Cerebellar cortex (tissue), 1 donor: ENCODE measurements around the gene RAI1.
A peak's percentile ranks its signal among the peaks of the same experiment; 100 is the strongest.
"Not testable (repeated sequence)": the region's sequence is repeated elsewhere in the genome, so short reads cannot be mapped to it uniquely, and the experiment has no call there.

Experiments used
- DNase-seq: peaks from one replicate; pipeline ENCODE4 v3.0.0-alpha.2; 2015; ENCODE audit warnings: low spot score

RAI1 gene

DNA sequence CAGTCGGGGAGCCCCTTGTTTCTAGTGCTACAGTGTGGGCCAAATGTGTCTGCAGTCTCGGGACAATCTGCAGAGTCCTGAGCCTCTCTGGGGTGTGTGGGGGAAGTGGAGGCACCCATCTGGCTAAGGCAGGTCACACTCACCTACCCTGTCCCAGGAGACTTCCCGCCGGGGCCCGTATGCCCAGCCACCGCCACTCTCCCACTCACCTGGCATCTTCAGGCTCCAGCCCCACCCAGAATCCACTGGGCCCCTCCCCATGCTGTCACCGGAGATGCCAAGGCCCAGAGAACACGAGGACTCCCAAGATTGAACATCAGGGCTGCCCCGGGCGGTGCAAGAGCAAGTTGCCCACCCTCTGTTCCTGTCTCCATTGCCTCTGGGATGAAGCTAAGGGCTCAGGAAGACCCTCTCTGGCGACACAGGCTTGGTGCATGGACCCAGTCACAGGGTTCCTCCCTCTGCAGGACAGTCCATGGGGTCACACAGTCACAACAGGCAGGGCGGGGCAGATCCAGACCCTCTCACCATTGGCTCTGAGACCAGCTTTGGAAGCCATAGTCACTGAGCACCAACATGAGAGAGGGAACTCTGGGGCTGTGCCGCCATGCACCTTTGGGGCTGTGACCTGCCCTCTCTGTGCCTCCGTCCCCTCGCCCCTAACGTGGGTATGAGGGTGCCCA lies 117.5 kb downstream of the RAI1 start:
- DNase-seq: no peak

DNA sequence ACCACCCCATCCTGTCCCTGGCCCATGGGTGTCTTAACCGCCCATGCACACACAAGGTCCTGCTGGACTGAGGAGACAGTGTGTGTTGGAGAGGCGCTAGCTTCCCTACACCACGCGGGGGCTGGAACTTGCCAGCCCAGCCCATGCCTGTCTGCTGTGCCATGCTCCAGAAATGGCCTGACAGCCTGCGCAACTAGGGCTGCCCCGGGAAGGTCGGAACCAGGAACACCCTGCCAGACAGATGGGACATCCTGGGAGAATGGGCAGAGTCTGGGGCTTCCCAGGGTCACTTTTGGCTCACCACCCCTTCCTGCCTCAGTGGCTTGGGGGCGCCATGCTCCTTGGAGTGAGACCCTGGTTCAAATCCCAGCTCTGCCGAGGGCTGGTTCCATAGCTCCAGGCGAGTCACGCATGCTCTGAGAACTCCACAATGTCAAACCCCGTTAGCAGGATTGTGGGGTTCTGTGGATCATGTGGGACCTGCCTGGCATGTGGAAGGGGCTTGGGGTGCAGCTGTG lies 119.3 kb downstream of the RAI1 start:
- DNase-seq: no peak

GRCh38 chr17:17801800-17802481 lies 120.7 kb downstream of the RAI1 start:
- DNase-seq: no peak

GRCh38 chr17:17804007-17804406 lies 122.7 kb downstream of the RAI1 start:
- no peak for DNase-seq

- no peak for DNase-seq
Observed at GRCh38 chr17:17805575-17805974, 124.3 kb downstream of the RAI1 start.

GRCh38 chr17:17806035-17806434 lies 124.8 kb downstream of the RAI1 start:
- no peak for DNase-seq

GRCh38 chr17:17806611-17807274 lies 125.5 kb downstream of the RAI1 start:
- no peak for DNase-seq

GRCh38 chr17:17807440-17807839 lies 126.2 kb downstream of the RAI1 start:
- no peak for DNase-seq

- DNase-seq: not testable (repeated sequence)
Observed at GRCh38 chr17:17808200-17808599, 126.9 kb downstream of the RAI1 start.

GRCh38 chr17:17808706-17809432 lies 127.6 kb downstream of the RAI1 start:
- peak; percentile 43 for DNase-seq

GRCh38 chr17:17809531-17810083 lies 128.3 kb downstream of the RAI1 start:
- DNase-seq: no peak

DNA sequence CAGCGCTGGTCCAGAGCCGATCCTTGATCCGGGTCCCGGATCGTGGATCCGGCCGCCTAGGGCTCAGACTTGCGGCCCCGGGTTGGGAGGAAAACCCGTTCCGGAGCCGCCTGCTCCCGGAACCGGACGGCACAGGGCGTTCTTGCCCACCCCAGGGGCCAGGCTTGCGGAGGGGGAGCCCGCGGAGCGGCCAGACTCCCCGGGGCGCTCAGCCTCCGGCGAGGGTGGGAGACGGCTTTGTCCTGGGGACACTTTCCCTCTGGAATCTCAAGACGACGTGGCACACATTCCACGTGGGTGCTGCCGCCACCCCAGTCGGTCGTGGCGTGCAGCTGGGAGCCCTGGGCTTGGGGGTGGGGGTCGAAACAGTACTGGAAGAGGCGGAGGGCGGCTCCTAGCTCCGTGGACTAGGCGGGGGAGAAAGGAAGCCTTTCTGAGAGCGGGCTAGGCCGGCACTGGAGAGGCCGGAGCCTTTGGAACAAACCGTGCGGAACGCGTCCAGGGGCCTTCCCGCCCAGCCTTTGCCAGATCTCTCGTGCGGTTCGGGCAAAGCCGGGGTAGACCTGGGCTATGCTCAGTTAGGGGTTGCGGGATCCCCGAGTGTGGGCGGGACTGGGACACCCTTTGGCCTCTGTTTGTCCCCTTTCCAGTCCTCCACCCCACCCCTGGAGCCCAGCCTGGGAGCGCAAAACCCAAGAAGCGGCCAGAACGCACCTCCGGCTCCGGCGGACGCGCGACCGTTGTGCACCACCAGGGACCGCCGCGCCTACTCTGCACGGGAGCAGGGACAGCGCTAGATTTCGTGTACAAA lies 129.0 kb downstream of the RAI1 start:
- DNase-seq: peak; percentile 66

DNA sequence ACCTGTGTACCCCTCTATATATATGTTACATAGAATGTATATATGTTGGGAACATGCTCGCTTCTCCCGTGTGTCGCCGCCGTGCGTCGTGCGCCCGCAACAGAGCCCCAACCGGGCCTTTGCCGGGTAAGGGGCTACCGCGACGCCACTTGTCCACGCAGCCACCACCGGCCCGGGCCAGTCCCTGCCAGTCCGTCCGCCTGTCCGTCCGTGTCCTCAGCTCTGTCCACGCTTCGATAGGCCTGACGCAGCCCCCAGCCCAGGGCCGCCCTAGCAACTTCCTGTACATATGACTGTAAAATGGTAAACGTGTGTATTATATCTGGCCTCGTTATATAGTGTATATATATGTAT lies 129.6 kb downstream of the RAI1 start:
- DNase-seq: no peak

DNA sequence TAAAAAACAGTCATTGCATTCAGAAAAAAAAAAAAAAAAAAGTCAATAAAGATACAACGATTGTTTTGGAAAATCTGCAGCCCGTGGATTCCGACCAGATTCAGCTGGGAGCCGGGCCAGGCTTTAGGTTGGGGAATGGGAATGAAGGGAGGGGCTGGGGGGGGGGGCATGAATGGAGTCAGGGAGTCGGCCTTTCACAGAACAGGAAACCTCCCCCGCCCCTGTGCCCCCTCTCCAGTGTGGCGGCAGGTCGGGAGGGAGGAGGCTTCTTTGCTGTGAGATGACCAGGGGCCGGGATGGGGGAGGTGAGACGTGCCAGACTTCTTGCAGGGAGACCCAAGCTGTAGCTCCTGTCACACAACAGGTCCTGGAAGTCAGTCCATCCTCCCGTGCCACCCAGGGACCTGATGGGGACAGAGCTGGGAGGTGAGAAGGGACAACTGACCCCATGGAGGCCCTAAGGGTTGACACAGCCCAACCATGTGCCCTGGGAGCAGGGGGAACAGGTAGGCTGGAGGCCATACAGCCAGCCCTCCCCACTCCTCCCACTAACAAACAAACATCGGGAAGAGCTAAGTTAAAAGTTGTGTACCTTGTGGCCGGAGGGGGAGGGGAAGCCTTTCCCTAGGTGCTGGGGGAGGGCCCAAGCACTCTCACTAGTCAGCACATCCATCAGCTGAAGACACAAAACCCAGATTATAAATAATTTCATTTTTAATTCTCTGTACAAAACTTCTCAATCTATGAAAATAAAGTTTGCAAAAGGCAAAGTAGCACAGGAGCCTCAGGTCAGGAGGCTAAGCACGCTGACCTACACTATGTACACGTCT lies 130.3 kb downstream of the RAI1 start:
- DNase-seq: peak; percentile 70

DNA sequence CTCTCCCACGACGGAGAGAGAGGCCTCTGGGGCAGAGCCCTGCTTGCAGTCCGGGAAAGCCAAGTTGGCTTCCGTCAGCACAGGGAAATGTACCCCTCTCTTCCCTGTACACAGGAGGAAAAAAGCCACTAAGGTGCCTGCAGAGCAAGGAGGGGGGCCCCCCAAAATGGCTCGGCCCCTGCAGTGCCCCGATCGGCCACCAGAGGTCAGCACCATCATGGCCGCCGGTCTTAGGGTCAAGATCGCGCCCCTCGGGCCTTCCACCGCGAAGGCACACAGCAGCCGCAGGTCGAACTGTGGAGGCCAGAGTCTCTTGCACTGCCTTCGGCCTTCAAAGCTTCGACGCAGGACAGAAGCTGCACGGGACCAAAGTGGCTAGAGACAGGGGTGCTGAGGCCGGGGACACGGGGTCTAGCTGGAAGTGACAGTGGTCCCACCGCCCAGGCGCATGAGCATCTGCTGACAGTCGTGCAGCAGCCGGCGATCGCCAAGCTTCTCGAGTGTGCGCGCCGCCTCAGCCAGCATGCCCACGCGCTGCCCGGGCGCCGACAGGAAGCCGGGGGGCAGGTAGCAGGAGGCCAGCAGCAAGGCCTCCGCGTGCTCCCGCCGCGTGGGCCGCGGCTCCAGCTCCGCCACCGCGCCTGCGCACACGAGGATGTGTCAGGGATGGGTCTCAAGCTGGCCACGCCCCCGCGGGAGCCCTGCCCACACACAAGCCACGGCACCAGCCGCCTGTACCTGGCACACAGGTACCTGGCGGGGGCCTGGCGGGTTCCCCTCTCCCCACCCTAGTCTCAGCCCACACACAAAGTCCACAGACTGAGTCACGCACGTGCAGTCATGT lies 131.2 kb downstream of the RAI1 start:
- peak; percentile 85 for DNase-seq

DNA sequence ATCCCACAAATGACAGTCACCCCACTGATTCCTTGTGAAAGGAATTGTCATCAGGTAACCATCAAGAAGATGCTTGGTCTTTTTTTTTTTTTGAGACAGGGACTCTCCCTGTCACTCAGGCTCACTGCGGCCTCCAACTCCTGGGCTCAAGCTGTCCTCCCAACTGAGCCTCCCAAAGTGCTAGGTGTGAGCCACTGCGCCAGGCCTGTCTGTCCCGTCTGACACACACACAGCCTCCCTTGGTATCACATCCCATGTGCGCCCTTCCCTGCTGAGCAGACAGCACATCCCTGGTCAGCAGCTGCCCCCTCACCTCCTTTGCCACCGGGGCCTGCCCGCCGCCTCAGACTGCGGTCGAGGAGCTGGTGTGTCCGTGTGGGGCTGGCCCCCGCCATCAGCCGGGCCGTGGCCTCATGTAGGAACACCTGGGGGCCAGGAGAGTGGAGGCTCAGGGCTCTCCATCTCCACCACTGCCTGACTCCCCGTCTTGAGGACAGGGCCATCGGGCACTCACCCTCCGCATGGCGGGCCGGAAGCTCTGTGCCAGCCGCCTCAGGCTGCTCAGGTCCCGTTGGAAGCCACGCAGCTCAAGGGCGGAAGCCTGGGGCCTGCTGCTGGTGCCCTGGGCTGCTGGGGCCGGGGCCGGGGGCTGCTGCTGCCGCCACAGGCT lies 131.9 kb downstream of the RAI1 start:
- peak; percentile 38 for DNase-seq

DNA sequence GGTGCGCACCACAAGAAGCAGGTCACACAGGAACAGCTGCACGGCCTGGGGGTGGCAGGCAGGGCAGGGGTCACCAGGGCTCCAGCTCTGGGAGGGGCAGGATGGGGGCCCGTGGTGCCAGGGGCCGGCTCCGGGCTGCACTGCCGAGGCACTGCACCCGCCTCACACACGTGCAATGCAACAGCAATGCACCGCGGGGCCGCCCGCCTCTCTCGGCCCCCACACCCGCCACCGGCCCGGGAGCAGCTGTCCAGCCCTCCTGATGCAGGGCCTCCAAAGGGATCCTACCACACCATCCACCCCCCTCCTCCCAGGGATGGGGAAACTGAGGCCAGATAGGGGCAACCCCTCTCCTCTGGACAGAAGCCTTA lies 132.5 kb downstream of the RAI1 start:
- no peak for DNase-seq

- DNase-seq: peak; percentile 62
Observed at GRCh38 chr17:17814162-17815061, 133.2 kb downstream of the RAI1 start.
